ENCODE measurements around the gene PAK4. TPM values are rescaled to one million over a fixed set of nuclear protein-coding genes. Genes with fewer than 3 reads are reported as not detected.

PAK4 gene
- total and polyA plus RNA-seq, 9 of the 15 experiments (the other 6 are each of a cell fraction or from before 2014, with no cell fraction given), result 0.21 to 33.5 (median 5.8) TPM

DNA sequence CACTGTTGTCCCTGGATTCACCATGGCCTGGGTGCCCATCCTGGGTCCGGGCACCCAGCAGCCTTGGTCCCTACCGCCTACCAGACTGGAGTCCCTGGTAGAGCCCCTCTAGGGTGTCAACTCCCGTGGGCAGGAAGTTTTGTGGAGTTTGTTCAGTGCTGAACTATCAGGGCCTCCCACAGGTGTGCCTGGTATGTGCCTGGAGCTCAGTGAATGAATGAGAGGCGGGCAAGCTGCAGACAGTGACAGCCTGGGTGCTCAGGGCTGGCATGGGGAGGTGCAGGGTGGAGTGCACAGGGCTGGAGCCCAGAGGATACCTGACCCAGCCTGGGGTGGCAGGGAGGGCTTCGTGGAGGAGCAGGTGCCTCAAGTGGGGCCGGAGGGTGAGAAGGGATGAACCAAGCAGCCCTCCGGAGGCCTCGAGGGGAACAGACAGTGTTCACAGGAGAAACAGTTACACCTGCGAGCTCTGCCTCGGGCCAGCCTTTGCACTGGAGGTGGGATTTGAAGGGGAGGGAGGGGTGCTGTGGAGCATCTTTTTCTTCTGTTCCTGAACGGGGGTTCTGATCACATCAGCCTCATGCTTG, 29.6 kb downstream of the PAK4 start:
- no peak overlapping the region for H3K4me3 ChIP-seq
- 54% methylated on average over 10 of the region's 11 CpGs for whole genome bisulfite sequencing (ENCODE audit: insufficient coverage, low coverage, missing lambda C conversion rate)
- peaks cover 7% of the 10 kb centered on the region for H3K9me1 ChIP-seq (ENCODE audit: control insufficient read depth, insufficient read depth, low read length)
- H3K4me1 ChIP-seq (replicated peaks in 1 of 2; ENCODE audit: control insufficient read depth in 2 of 2, insufficient read depth in 2 of 2, low read length in 2 of 2), result peaks cover 43 to 68% of the 10 kb centered on the region in 2 experiments
- in situ Hi-C loops (cut with MboI) (no loop called here), intact Hi-C loops (cut with micrococcal nuclease) (no loop called here)
- peak overlapping the region in 1 of 2 experiments; percentile 79; a peak in 2 of 4 replicates for H3K9ac ChIP-seq (ENCODE audit: insufficient read depth in 1 of 2, low read depth in 2 of 2, low read length in 2 of 2)
- peak; percentile 9; the same call in 1 of the 2 replicates for TF ChIP-seq POLR2G (IDR thresholded peaks at IDR 0.05; ENCODE audit: low read depth, low read length)
- TF ChIP-seq, protein P1, sequence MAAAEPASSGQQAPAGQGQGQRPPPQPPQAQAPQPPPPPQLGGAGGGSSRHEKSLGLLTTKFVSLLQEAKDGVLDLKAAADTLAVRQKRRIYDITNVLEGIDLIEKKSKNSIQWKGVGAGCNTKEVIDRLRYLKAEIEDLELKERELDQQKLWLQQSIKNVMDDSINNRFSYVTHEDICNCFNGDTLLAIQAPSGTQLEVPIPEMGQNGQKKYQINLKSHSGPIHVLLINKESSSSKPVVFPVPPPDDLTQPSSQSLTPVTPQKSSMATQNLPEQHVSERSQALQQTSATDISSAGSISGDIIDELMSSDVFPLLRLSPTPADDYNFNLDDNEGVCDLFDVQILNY (CRISPR knock-in tag; IDR thresholded peaks at IDR 0.05), result no peak
- H4K20me1 ChIP-seq (replicated peaks; ENCODE audit: control insufficient read depth, insufficient read depth, low read length), result peaks cover 19% of the 10 kb centered on the region
- ChIA-PET CTCF (ENCODE audit: low intra/inter-chr PET ratio) (no interaction called here), POLR2A (interaction anchor here (0.6 to 2.4 kb wide), 4 partner anchors 10 to 200 kb away, joined by 3 to 13 read pairs (median 4); no protein-coding TSS in a partner anchor)
- no peaks in the 10 kb centered on the region for H3K9me3 ChIP-seq (replicated peaks; ENCODE audit: control insufficient read depth, insufficient read depth, low read depth, low read length)
- no peaks in the 10 kb centered on the region for H3K27me3 ChIP-seq (ENCODE audit: control insufficient read depth in 2 of 2, insufficient read depth in 2 of 2, low read length in 2 of 2)
- no peak overlapping the region for H3K27ac ChIP-seq (ENCODE audit: extremely low read depth, low read depth, low read length)
- FAIRE-seq (no peak), DNase-seq (ENCODE audit: extremely low read depth in 1 of 4, low spot score in 3 of 4) (no peak), ATAC-seq (0 out of 3 replicates have a peak, but pooled peaks have one; percentile 15)
- no peak overlapping the region for H2AFZ ChIP-seq (ENCODE audit: low read depth, low read length)
- H3K36me3 ChIP-seq (ENCODE audit: control insufficient read depth, insufficient read depth, low read length), result peaks cover 5% of the 10 kb centered on the region; the same call in 1 of the 3 replicates
- no peak overlapping the region for H3K4me2 ChIP-seq (ENCODE audit: insufficient read depth, low read length)
- H3K79me2 ChIP-seq (ENCODE audit: control insufficient read depth, insufficient read depth, low read length), result peaks cover 52% of the 10 kb centered on the region
- no TSS peak for BruUV-seq (replicated peaks)

DNA sequence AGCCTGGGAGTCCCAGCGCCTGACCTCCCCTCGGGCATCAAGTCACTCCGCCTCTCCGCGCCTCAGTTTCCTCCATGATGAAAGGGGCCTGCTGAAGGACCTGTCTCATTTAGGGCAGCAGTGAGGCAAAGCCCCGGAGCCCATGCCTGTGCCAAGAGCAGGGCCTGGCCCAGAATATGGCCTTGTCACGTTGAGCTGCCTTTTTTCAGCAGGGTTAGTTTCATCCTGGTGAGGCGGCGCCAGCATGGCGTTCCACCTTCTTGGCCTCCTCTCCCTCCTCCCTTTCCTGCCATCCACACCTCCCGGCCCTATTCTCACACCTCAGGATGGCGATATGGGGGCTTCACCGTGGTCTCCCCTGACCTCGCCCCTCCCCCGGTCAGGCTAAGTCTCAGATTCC, 30.2 kb downstream of the PAK4 start:
- Histone ChIP-seq H3K9me3 (replicated peaks; ENCODE audit: control insufficient read depth, insufficient read depth, low read depth, low read length) (no peaks in the 10 kb centered on the region), H4K20me1 (replicated peaks; ENCODE audit: control insufficient read depth, insufficient read depth, low read length) (peaks cover 19% of the 10 kb centered on the region), H3K9me1 (ENCODE audit: control insufficient read depth, insufficient read depth, low read length) (peaks cover 7% of the 10 kb centered on the region), H3K36me3 (ENCODE audit: control insufficient read depth, insufficient read depth, low read length) (peaks cover 5% of the 10 kb centered on the region; the same call in 1 of the 3 replicates), H3K27ac (ENCODE audit: extremely low read depth, low read depth, low read length) (no peak overlapping the region), H3K4me2 (ENCODE audit: insufficient read depth, low read length) (no peak overlapping the region), H3K79me2 (ENCODE audit: control insufficient read depth, insufficient read depth, low read length) (peaks cover 56% of the 10 kb centered on the region), H3K27me3 (ENCODE audit: control insufficient read depth in 2 of 2, insufficient read depth in 2 of 2, low read length in 2 of 2) (no peaks in the 10 kb centered on the region), H3K4me1 (replicated peaks in 1 of 2; ENCODE audit: control insufficient read depth in 2 of 2, insufficient read depth in 2 of 2, low read length in 2 of 2) (peaks cover 41 to 63% of the 10 kb centered on the region in 2 experiments), H3K4me3 (no peak overlapping the region), H2AFZ (ENCODE audit: low read depth, low read length) (no peak overlapping the region), H3K9ac (ENCODE audit: insufficient read depth in 1 of 2, low read depth in 2 of 2, low read length in 2 of 2) (peak overlapping the region in 1 of 2 experiments; percentile 79; a peak in 2 of 4 replicates)
- ChIA-PET CTCF (ENCODE audit: low intra/inter-chr PET ratio) (no interaction called here), POLR2A (interaction anchor here (0.6 to 2.4 kb wide), 4 partner anchors 11 to 200 kb away, joined by 3 to 13 read pairs (median 4); no protein-coding TSS in a partner anchor)
- 82% methylated on average over 15 of the region's 15 CpGs for WGBS (ENCODE audit: insufficient coverage, low coverage, missing lambda C conversion rate)
- no peak for TF ChIP-seq TBL1XR1 (IDR thresholded peaks at IDR 0.05; ENCODE audit: low read length in 2 of 2)
- no peak for TF ChIP-seq XRCC4 (IDR thresholded peaks at IDR 0.05; ENCODE audit: extremely low read depth, insufficient read depth, insufficient read length)
- TF ChIP-seq ZNF232 (CRISPR knock-in tag; IDR thresholded peaks at IDR 0.05), result no peak
- TF ChIP-seq ZNF766 (CRISPR knock-in tag; conservative IDR thresholded peaks at IDR 0.05), result no peak
- TF ChIP-seq NR4A1 (CRISPR knock-in tag; IDR thresholded peaks at IDR 0.05), result no peak
- no peak for TF ChIP-seq NR4A1 (tag; IDR thresholded peaks at IDR 0.05)
- TF ChIP-seq ERF (CRISPR knock-in tag; IDR thresholded peaks at IDR 0.05), result no peak
- TF ChIP-seq BCL6 (CRISPR knock-in tag; IDR thresholded peaks at IDR 0.05), result no peak
- no peak for TF ChIP-seq FOXJ3 (CRISPR knock-in tag; IDR thresholded peaks at IDR 0.05)
- no peak for TF ChIP-seq ZNF764 (CRISPR knock-in tag; IDR thresholded peaks at IDR 0.05; ENCODE audit: low read depth)
- TF ChIP-seq ZFPM2 (CRISPR knock-in tag; IDR thresholded peaks at IDR 0.05), result no peak
- no peak for TF ChIP-seq MTA3 (IDR thresholded peaks at IDR 0.05; ENCODE audit: borderline replicate concordance)
- BruUV-seq (replicated peaks), result no TSS peak
- ATAC-seq, result no peak
- intact Hi-C loops (cut with micrococcal nuclease), result no loop called here
- no peak for DNase-seq (ENCODE audit: extremely low read depth in 1 of 4, low spot score in 3 of 4)
- FAIRE-seq, result no peak
- in situ Hi-C loops (cut with MboI), result no loop called here
